Mucosa of stomach (tissue), 1 donor: ENCODE data around the gene IGIP.

Experiments
- H3K27me3 ChIP-seq: one replicate; pipeline ENCODE4 v1.7.0; 2013; ENCODE audit warnings: mild to moderate bottlenecking, low read length; ENCODE audit not compliant: control insufficient read depth, insufficient read depth
- H3K36me3 ChIP-seq: one replicate; pipeline ENCODE4 v1.7.0; 2013; ENCODE audit warnings: low read length; ENCODE audit not compliant: control insufficient read depth, insufficient read depth
- H3K4me1 ChIP-seq: one replicate; pipeline ENCODE4 v1.7.0; 2013; ENCODE audit warnings: mild to moderate bottlenecking, low read length; ENCODE audit not compliant: control insufficient read depth, insufficient read depth
- H3K4me3 ChIP-seq: one replicate; pipeline ENCODE4 v1.7.0; 2013; ENCODE audit warnings: low read length
- H3K9ac ChIP-seq: one replicate; pipeline ENCODE4 v1.7.0; 2013; ENCODE audit warnings: mild to moderate bottlenecking, low read length, moderate library complexity
- H3K9me3 ChIP-seq: one replicate; pipeline ENCODE4 v1.7.0; 2013; ENCODE audit warnings: mild to moderate bottlenecking, low read length, moderate library complexity; ENCODE audit not compliant: control insufficient read depth
- donor health status: Pancreatic carcinoma.

IGIP gene

GRCh38 chr5:140178086-140178410 lies 52.3 kb downstream of the IGIP start:
- H3K4me3 ChIP-seq, result peak overlapping the region; percentile 56
- H3K36me3 ChIP-seq, result no peaks in the 10 kb centered on the region
- no peaks in the 10 kb centered on the region for H3K27me3 ChIP-seq
- peak overlapping the region; percentile 99 for H3K9ac ChIP-seq
- H3K9me3 ChIP-seq, result no peaks in the 10 kb centered on the region
- H3K4me1 ChIP-seq, result peaks cover 53% of the 10 kb centered on the region

- peaks cover 55% of the 10 kb centered on the region for H3K4me1 ChIP-seq
- H3K27me3 ChIP-seq, result no peaks in the 10 kb centered on the region
- H3K4me3 ChIP-seq, result peak overlapping the region; percentile 56
- peak overlapping the region; percentile 99 for H3K9ac ChIP-seq
- H3K9me3 ChIP-seq, result no peaks in the 10 kb centered on the region
- no peaks in the 10 kb centered on the region for H3K36me3 ChIP-seq
Observed at GRCh38 chr5:140178482-140179116, 52.9 kb downstream of the IGIP start.
